ENCODE measurements around the gene SENP2. TPM values are rescaled to one million over a fixed set of nuclear protein-coding genes. Genes with fewer than 3 reads are reported as not detected.

Gene SENP2
- total and polyA plus RNA-seq, 8 donors, result 5.7 to 20.7 (median 14.4) TPM

- Histone ChIP-seq H3K9me3 (no peaks in the 10 kb centered on the region), H3K4me3 (no peak overlapping the region), H3K27me3 (no peaks in the 10 kb centered on the region), H3K4me1 (no peaks in the 10 kb centered on the region), H3K27ac (no peak overlapping the region), H3K36me3 (peaks cover 0 to 57% (median 10%) of the 10 kb centered on the region in 3 donors)
- no peak for TF ChIP-seq CTCF (IDR thresholded peaks at IDR 0.05)
- no peak for ATAC-seq
- FAIRE-seq, result no peak
- DNase-seq, result no peak
- intact Hi-C loops (cut with DNase I), result no loop called here
Observed at GRCh38 chr3:185605566-185605965, 19.5 kb downstream of the SENP2 start.

- ATAC-seq, result no peak
- no peak for DNase-seq
- Histone ChIP-seq H3K36me3 (peaks cover 0 to 59% (median 13%) of the 10 kb centered on the region in 3 donors), H3K27me3 (no peaks in the 10 kb centered on the region), H3K4me1 (no peaks in the 10 kb centered on the region), H3K4me3 (no peak overlapping the region), H3K9me3 (no peaks in the 10 kb centered on the region), H3K27ac (no peak overlapping the region)
- no peak for TF ChIP-seq CTCF (IDR thresholded peaks at IDR 0.05)
- intact Hi-C loops (cut with DNase I), result no loop called here
- FAIRE-seq, result no peak
- 77 to 78% methylated on average over 4 of the region's 4 CpGs for WGBS, 2 donors
Observed at GRCh38 chr3:185606196-185606595, 20.1 kb downstream of the SENP2 start.

- Histone ChIP-seq H3K36me3 (peaks cover 4 to 84% (median 15%) of the 10 kb centered on the region in 3 donors), H3K27ac (no peak overlapping the region), H3K4me3 (no peak overlapping the region), H3K4me1 (no peaks in the 10 kb centered on the region), H3K9me3 (no peaks in the 10 kb centered on the region), H3K27me3 (no peaks in the 10 kb centered on the region)
- WGBS, 2 donors, result 86 to 91% methylated on average over 6 of the region's 6 CpGs
- FAIRE-seq, result no peak
- ATAC-seq, result no peak
- DNase-seq, result no peak
- no peak for TF ChIP-seq CTCF (IDR thresholded peaks at IDR 0.05)
- intact Hi-C loops (cut with DNase I), result no loop called here
Observed at GRCh38 chr3:185613016-185613415, 26.9 kb downstream of the SENP2 start.

GRCh38 chr3:185623939-185624665 is 38.0 kb downstream of the SENP2 start:
- Histone ChIP-seq H3K4me1 (no peaks in the 10 kb centered on the region), H3K27me3 (no peaks in the 10 kb centered on the region), H3K9me3 (no peaks in the 10 kb centered on the region), H3K36me3 (peaks cover 3 to 38% (median 11%) of the 10 kb centered on the region in 3 donors), H3K4me3 (no peak overlapping the region), H3K27ac (no peak overlapping the region)
- WGBS, 2 donors, result 96 to 99% methylated on average over 7 of the region's 7 CpGs
- DNase-seq (no peak), ATAC-seq (no peak), FAIRE-seq (no peak)
- intact Hi-C loops (cut with DNase I), result no loop called here
- no peak for TF ChIP-seq CTCF (IDR thresholded peaks at IDR 0.05)

- ATAC-seq (no peak), FAIRE-seq (no peak), DNase-seq (no peak)
- Histone ChIP-seq H3K36me3 (peaks cover 3 to 33% (median 8%) of the 10 kb centered on the region in 3 donors), H3K27ac (no peak overlapping the region), H3K9me3 (no peaks in the 10 kb centered on the region), H3K4me1 (peaks cover 0 to 8% (median 0%) of the 10 kb centered on the region in 3 donors), H3K4me3 (no peak overlapping the region), H3K27me3 (no peaks in the 10 kb centered on the region)
- intact Hi-C loops (cut with DNase I), result no loop called here
- WGBS, 2 donors, result 81 to 100% methylated on average over 1 of the region's 1 CpG
- TF ChIP-seq CTCF (IDR thresholded peaks at IDR 0.05), result no peak
Observed at GRCh38 chr3:185625784-185626183, 39.7 kb downstream of the SENP2 start.
